Stimulated activated naive CD8-positive, alpha-beta T cell treated with anti-CD3 and anti-CD28 coated beads, Interleukin-15, amount 100 ng/mL, for 72 hours (primary cell): Measurements from ENCODE around the gene DOCK2.

Source experiments
- ATAC-seq: fragments of 150-1000 bp; cut with Tn5 transposase; 2 replicates; pipeline ENCODE4 v1.10.0; 2021; ENCODE audit warnings: mild to moderate bottlenecking, moderate library complexity
- DNase-seq, 2 donors: peaks; one replicate each; pipeline ENCODE4 v3.0.0; 2021 to 2022
- H3K27ac Mint-ChIP-seq, 2 donors: one replicate each; pipeline ENCODE4 v1.8.0; 2022; ENCODE audit warnings: mild to moderate bottlenecking in 2 of 2, mixed read lengths in 2 of 2, moderate library complexity in 2 of 2
- H3K27me3 Mint-ChIP-seq: one replicate; pipeline ENCODE4 v1.8.0; 2022; ENCODE audit warnings: mixed read lengths
- H3K4me1 Mint-ChIP-seq: one replicate; pipeline ENCODE4 v1.8.0; 2022; ENCODE audit warnings: mild to moderate bottlenecking, mixed read lengths
- H3K4me3 Mint-ChIP-seq, 2 donors: one replicate each; pipeline ENCODE4 v1.8.0; 2022; ENCODE audit warnings: mild to moderate bottlenecking in 2 of 2, mixed read lengths in 2 of 2, moderate library complexity in 1 of 2
- H3K9me3 Mint-ChIP-seq, 2 donors: one replicate each; pipeline ENCODE4 v1.8.0; 2022; ENCODE audit warnings: mixed read lengths in 2 of 2

Gene DOCK2

DNA sequence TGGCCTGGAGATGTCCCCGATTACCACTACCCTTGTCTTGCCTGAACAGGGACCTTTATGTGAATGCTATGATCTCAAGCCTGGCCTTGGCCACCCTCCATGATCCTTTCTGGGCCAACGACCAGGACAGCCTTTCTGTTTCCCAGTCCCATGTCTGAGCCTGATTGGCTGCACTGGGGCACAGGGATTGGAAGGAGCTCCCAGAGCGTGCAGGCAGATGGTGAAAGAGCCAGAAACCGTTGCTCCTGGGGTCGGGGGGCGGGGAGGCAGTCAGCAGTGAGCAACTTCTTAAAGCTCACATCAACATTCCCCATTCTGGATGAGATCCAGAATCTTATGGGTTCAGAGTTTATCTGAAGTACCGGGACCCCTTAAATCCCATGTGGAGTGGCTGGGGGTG, 258.9 kb downstream of the DOCK2 start:
- DNase-seq (no peak), ATAC-seq (no peak)
- H3K27me3 Mint-ChIP-seq: no peaks in the 10 kb centered on the region
- H3K27ac Mint-ChIP-seq: no peak overlapping the region
- H3K4me1 Mint-ChIP-seq: peaks cover 2% of the 10 kb centered on the region
- H3K4me3 Mint-ChIP-seq: no peak overlapping the region
- no peaks in the 10 kb centered on the region for H3K9me3 Mint-ChIP-seq

DNA sequence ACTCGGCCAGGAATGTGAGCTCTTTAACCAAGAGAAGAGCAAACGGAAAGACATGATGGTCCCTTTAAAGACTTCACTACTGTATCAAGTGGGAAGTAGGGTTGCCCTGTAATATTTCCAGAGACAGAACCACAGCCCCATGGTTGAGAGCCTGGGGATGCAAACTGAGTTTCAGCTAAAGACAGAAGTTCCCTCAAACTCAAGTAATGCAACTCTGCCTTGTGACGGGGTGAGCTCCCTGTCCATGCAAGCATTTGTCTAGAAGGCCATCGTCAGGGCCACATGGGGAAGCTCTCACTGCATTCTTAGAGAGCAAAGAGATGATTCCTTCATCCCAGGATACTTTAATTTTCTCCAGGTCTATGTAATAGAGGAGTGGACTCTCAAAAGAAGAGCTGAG, 260.4 kb downstream of the DOCK2 start:
- Mint-ChIP-seq H3K4me1 (peaks cover 18% of the 10 kb centered on the region), H3K27ac (no peak overlapping the region), H3K9me3 (no peaks in the 10 kb centered on the region), H3K27me3 (no peaks in the 10 kb centered on the region), H3K4me3 (no peak overlapping the region)
- DNase-seq: no peak
- no peak for ATAC-seq

DNA sequence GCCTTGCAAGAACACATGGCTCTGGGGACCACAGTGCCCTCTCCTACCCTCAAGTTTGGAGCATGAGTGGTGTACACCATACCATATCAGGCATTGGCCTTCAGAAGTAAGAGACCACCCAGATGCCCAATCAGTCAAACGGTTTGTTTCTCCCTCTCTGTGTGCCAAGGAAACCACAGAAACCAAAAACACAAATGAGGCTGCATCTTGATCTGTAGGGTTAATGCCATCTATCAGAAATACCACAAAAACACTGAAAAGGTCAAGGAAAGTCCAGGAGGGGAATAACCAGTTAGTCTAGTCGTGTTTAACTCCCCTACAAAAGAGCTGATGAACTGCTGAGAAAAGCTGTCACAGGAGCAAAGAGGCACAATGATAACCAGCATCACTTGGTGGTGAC, 264.8 kb downstream of the DOCK2 start:
- Mint-ChIP-seq H3K27ac (no peak overlapping the region), H3K9me3 (no peaks in the 10 kb centered on the region), H3K27me3 (no peaks in the 10 kb centered on the region), H3K4me3 (peak overlapping the region in 1 of 2 donors; percentile 5), H3K4me1 (peaks cover 26% of the 10 kb centered on the region)
- ATAC-seq (peak; percentile 76), DNase-seq (peak in 1 of 2 donors; percentile 3)

DNA sequence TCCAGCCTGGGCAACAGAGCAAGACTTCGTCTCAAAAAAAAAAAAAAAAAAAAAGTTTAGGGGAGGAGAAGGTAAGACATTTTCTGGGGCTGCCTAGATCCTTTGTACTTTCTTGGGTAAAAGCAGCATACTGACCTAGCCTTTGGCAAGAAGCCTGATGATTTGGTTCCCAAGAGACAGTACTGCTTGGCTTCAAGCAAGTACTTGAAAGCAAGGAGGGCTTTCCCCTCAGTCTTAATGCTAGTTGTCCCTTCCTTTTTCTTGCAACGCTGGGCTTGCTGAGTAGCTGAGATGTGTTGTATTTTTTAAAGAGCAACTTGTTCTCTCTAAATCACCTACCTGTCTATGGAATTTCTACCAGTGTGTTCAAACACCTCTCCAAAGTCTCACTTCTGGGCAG, 267.0 kb downstream of the DOCK2 start:
- H3K27me3 Mint-ChIP-seq: no peaks in the 10 kb centered on the region
- no peak overlapping the region for H3K4me3 Mint-ChIP-seq
- DNase-seq: no peak
- H3K4me1 Mint-ChIP-seq: peaks cover 26% of the 10 kb centered on the region
- no peak for ATAC-seq
- H3K9me3 Mint-ChIP-seq: no peaks in the 10 kb centered on the region
- peak overlapping the region in 1 of 2 donors; percentile 71 for H3K27ac Mint-ChIP-seq

DNA sequence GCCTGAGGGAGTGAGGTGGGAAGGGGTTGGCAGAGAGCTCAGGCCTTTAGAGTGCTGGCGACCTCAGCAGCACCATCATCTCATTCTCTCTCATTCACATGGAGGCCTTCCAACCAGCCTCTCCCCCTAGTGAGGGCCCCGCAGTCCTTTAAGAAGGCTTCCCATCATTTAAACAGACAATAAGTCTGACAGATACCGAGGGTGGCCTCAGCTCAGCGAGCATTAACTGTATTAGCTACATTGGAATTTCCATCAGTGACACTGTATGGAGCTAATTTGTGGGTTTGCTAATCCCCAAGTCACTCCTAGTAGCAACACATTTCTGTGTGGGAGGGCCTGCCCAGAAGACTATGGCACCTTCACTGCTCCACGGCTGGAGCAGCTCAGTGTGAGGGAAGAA, 267.4 kb downstream of the DOCK2 start:
- no peaks in the 10 kb centered on the region for H3K9me3 Mint-ChIP-seq
- ATAC-seq (no peak), DNase-seq (no peak)
- H3K27me3 Mint-ChIP-seq: no peaks in the 10 kb centered on the region
- no peak overlapping the region for H3K4me3 Mint-ChIP-seq
- peaks cover 26% of the 10 kb centered on the region for H3K4me1 Mint-ChIP-seq
- peak overlapping the region in 1 of 2 donors; percentile 16 for H3K27ac Mint-ChIP-seq

DNA sequence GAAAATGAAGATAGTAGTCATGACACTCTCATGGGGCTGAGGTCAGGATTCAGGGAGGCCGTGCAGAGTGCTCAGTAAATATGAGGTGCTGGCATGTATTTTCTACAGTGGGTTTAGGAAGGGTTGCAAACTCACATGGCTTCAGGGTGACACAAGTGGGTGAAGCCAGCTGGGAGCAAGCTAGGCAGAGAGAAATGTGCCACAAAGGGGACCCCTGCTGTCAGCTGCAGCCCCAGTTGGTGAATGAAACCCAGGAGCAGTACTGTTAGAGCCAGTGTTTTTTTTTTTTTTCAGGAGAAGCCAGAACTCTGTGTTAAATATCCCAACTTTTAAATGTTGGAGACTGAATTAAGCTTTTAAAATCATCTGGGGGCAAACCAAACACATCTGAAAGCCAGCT, 267.9 kb downstream of the DOCK2 start:
- Mint-ChIP-seq H3K4me3 (no peak overlapping the region), H3K27ac (no peak overlapping the region), H3K27me3 (no peaks in the 10 kb centered on the region), H3K9me3 (no peaks in the 10 kb centered on the region), H3K4me1 (peaks cover 26% of the 10 kb centered on the region)
- ATAC-seq (no peak), DNase-seq (no peak)

DNA sequence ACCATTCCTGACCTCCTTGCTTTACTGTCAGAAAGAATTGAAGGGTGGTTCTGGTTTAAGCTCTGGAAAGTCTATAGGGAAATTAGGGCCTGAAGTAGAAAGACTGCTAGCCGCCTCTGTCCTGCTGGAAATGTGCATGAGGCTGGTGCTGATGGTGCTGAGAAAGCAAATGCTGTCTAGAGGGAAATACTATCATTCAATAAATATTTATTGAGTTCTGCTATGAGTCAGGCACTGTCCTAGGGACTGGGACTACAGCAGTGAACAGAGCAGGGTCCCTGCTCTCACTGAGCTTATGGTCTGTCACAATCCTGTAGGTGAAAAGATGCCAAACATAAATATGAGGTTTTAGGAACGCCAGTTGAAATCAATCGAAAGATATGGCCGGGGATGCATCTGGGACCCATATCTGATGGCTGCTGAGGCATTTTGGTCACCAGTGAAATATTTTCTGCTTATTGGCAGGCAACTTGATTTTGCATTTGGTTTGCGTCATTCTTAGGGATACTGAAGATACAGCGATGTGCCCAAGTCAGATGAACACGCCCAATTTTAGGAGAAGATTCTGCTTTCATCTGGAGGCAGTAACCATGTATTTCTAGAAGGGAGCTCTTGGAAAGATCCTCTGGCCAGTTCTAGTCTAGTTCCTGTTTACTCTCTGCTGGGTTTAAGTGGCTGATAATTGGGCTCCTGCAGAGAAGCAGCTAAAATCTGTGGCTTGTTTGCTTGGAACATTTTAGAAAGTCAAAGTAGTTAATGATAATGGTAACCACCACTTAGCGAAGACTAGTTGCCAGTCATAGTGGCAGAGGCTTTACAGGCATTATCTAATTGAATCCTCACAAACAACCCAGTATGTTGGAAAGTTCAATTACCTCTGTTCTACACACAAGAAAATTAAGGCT, 269.9 kb downstream of the DOCK2 start:
- Mint-ChIP-seq H3K27me3 (no peaks in the 10 kb centered on the region), H3K4me1 (peaks cover 13% of the 10 kb centered on the region), H3K4me3 (no peak overlapping the region), H3K9me3 (no peaks in the 10 kb centered on the region), H3K27ac (no peak overlapping the region)
- DNase-seq (no peak), ATAC-seq (no peak)

DNA sequence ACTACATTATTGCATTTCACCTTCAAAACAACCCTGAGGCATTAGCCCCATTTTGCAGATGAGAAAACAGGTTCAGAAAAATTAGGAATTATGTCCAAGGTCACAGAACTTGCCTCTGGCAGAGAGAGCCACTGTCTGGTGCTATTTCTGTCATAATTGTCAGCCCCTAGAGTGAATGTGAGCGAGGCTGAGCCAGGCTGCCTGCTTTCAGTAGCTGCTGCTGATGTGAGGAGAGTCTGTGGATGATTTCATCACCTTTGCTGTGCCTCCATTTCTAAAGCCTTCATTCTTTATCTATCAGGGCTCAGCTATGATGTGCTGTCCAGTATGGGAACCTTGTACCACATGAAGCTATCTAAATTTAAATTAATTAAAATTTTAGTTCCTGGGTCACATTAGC, 271.8 kb downstream of the DOCK2 start:
- Mint-ChIP-seq H3K27me3 (no peaks in the 10 kb centered on the region), H3K27ac (no peak overlapping the region), H3K4me1 (no peaks in the 10 kb centered on the region), H3K9me3 (no peaks in the 10 kb centered on the region), H3K4me3 (no peak overlapping the region)
- ATAC-seq (no peak), DNase-seq (no peak)

DNA sequence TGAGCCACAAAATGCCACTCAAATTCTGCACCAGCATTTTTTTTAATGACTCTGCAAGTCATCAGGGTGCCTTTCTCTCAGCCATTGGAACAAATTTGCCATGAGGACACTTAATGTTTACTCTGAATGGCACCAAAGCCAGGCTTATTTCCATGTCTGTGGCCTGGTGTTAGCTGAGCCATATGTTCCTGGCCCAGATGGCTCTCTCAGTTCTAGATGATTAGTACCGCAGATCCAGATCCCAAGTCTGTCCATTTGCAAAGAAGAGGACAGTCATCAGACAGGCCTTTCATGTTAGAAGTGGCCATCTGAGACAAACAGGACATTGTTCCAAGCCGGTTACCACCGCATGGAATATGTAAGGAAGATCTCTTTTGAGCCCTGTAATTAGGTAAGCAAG, 272.9 kb downstream of the DOCK2 start:
- Mint-ChIP-seq H3K4me1 (no peaks in the 10 kb centered on the region), H3K27ac (no peak overlapping the region), H3K9me3 (no peaks in the 10 kb centered on the region), H3K4me3 (no peak overlapping the region), H3K27me3 (no peaks in the 10 kb centered on the region)
- DNase-seq: no peak
- ATAC-seq: no peak

DNA sequence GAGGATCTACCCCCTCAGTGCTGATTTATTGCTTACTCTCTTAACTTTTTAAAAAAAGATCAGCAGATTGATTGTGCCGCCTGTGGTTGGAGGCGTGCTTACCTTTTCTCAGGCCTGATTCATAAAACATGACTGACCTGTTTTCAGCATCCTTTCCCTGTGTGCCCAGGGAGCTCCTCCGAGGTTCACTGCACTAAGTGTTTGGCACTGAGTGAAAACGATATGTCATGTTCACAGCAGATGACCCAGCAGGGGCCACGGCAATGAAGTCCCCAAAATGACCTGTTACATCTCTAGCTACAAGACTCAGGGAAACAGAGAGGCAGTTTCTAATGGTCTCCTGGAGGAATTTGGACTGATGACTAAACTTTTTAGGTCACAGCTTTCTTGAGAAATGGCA, 273.3 kb downstream of the DOCK2 start:
- ATAC-seq (no peak), DNase-seq (no peak)
- Mint-ChIP-seq H3K4me3 (no peak overlapping the region), H3K4me1 (no peaks in the 10 kb centered on the region), H3K9me3 (no peaks in the 10 kb centered on the region), H3K27ac (no peak overlapping the region), H3K27me3 (no peaks in the 10 kb centered on the region)

DNA sequence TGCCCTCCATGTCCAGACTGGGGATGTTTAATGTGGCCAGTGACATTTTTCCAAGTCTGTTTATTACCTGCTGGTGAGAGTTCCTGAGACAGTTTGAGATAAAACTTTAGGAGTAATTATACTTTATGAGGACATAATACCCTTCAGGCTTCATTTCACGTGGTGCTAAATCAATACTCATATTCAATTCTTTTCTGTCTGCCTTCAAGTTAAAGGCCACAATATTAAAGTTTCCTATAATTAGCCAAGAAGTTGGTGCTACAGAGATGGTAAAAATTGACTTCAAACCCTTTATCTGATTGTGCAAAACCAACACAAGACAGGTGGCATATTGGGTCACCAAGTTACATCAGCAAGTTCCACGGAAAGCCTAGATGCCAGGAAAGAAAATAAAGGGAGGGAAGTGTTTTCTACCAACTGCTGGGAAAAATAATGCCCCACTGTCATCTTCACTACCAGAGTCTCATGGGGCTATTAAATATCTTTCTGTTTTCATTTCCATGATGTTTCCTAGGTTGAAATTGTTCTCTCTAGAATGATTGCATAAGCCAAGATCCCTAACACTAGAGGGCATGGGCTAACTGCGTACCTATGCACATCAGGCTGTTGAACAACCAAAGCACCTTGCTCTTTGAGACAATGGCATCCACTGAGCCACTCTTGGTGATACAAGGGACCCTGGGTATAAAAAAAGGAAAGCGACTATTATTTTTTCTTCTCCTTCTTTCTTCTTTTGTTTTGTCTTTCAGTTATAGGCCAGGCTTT, 274.6 kb downstream of the DOCK2 start:
- ATAC-seq (no peak), DNase-seq (no peak)
- no peaks in the 10 kb centered on the region for H3K4me1 Mint-ChIP-seq
- H3K27ac Mint-ChIP-seq: no peak overlapping the region
- no peak overlapping the region for H3K4me3 Mint-ChIP-seq
- H3K27me3 Mint-ChIP-seq: no peaks in the 10 kb centered on the region
- no peaks in the 10 kb centered on the region for H3K9me3 Mint-ChIP-seq

DNA sequence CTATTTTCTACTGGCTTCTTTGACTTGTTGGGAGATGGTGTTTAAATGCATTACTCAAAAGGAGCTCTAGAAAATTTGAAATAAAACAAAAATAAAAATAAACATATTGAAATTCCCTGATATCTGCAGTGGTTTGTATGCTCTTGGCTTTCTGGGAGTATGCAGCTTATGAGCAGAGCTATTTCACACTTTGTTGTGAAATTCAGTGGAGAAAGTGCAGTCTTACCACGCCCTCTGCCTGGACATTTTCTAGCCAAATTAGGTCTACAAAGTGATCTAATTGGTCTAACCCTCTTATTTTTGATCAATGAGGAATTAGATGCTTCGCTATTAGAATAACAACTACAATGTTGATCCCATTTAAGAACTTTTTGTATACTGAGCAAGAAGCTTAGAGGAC, 276.4 kb downstream of the DOCK2 start:
- Mint-ChIP-seq H3K9me3 (no peaks in the 10 kb centered on the region), H3K4me3 (no peak overlapping the region)
- ATAC-seq: no peak

DNA sequence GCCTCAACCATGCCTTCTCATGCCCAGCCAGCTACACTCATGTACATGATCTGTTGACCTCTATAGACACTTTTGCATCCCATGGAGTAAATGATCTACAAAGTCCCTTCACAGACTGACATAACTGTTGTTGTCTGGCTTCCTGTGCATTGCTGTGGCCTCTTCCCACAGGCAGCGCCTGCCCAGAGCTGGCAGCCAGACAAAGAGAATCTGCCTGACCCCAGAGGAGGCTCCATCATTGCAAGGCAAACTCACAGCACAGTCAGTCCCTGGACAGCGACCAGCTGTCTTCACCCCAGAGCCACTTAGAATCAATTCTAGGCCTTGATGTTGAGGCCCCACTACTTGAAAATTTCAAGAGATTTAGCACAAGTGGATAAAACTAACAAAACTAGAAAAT, 277.7 kb downstream of the DOCK2 start:
- DNase-seq (no peak), ATAC-seq (no peak)
- Mint-ChIP-seq H3K4me3 (no peak overlapping the region), H3K27ac (no peak overlapping the region), H3K27me3 (no peaks in the 10 kb centered on the region), H3K4me1 (no peaks in the 10 kb centered on the region), H3K9me3 (no peaks in the 10 kb centered on the region)

More for the DNA sequence above, 276.4 kb downstream of the DOCK2 start:
- DNase-seq: no peak
- H3K27ac Mint-ChIP-seq: no peak overlapping the region
- no peaks in the 10 kb centered on the region for H3K27me3 Mint-ChIP-seq
- no peaks in the 10 kb centered on the region for H3K4me1 Mint-ChIP-seq

DNA sequence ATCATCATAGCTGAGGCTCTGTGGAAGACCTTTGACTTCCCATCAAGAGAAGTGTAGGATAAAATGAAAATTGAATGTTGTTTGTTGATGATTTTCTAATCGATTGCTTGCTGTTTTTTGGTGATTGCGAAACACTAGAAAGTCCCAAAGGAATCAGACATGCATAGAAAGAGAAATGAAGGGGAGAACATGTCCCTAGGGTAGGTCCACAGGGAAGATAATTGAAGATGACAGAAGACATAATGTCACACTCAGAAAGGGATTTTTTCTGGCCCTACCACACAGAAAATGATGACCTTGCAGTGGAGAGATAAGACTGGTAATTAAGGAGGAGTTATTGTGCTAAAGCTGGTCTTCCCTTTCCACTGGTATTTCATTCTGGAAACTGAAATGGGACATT, 280.4 kb downstream of the DOCK2 start:
- Mint-ChIP-seq H3K4me3 (no peak overlapping the region), H3K27ac (no peak overlapping the region), H3K4me1 (no peaks in the 10 kb centered on the region), H3K27me3 (no peaks in the 10 kb centered on the region), H3K9me3 (no peaks in the 10 kb centered on the region)
- DNase-seq: no peak
- ATAC-seq: no peak

DNA sequence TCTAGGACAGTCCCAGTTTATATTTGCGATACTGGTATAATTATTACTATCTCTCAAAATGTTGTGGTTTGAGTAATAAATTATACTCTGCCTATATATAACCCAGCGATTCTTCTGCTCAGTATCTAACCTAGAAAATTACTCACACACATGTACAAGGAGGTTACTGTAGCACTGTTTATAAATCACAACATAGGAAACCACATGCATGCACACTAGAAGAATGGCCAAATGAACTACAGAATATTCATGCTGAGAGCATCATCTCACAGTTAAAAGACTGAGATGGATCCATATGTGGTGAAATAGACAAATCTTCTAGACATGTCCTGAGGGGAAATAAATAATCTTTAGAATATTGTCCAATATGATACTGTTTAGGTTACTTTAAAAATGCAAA, 281.2 kb downstream of the DOCK2 start:
- ATAC-seq (no peak), DNase-seq (no peak)
- Mint-ChIP-seq H3K9me3 (no peaks in the 10 kb centered on the region), H3K27me3 (no peaks in the 10 kb centered on the region), H3K4me3 (no peak overlapping the region), H3K27ac (no peak overlapping the region), H3K4me1 (no peaks in the 10 kb centered on the region)

DNA sequence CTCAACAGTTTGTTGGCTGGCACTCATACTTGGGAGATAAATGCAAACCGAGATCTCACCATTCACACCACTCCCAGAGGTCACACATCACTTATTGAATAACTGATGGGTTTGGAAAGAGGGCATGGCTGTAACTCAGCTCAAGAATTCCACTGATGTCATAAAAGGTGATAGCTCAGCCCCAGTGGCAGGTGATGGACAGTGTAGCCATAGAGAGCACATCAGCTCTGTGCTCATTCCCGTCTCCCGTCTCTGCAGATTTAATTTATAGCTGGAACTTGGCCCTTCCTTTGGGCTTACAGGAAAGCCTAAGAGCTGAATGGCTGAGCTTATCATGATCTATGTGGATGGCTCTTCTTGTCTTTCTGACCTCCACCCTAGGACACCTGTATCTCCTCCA, 283.4 kb downstream of the DOCK2 start:
- Mint-ChIP-seq H3K27me3 (no peaks in the 10 kb centered on the region), H3K4me1 (peaks cover 8% of the 10 kb centered on the region), H3K9me3 (no peaks in the 10 kb centered on the region), H3K4me3 (no peak overlapping the region), H3K27ac (no peak overlapping the region)
- DNase-seq (no peak), ATAC-seq (no peak)
